HL-60/S4 treated with retinoic acid at 250 ng/mL for 4 days and 3 days (cell line): Measurements from ENCODE around the gene RBM33.

Experiments
- in situ Hi-C: fragments of 300-500 bp; cut with MboI; formaldehyde crosslinking; loops from 2 replicates; pipeline ENCODE4 v1.7.0; 2022; ENCODE audit warnings: low sequenced_read_pairs

The RBM33 gene

GRCh38 chr7:155744971-155745683, 100.7 kb downstream of the RBM33 start:
- in situ Hi-C loops, result no loop called here

GRCh38 chr7:155745737-155746136, 101.3 kb downstream of the RBM33 start:
- in situ Hi-C loops, result no loop called here

- in situ Hi-C loops, result no loop called here
Observed at GRCh38 chr7:155746188-155746587, 101.7 kb downstream of the RBM33 start.

GRCh38 chr7:155747209-155747608, 102.7 kb downstream of the RBM33 start:
- in situ Hi-C loops, result no loop called here

GRCh38 chr7:155749578-155749977, 105.1 kb downstream of the RBM33 start:
- in situ Hi-C loops, result no loop called here

GRCh38 chr7:155750255-155751125, 106.0 kb downstream of the RBM33 start:
- in situ Hi-C loops, result loop anchor here (25.0 kb wide), 2 partner anchors 363 to 563 kb away; no protein-coding TSS in a partner anchor

GRCh38 chr7:155751409-155751808, 106.9 kb downstream of the RBM33 start:
- in situ Hi-C loops, result loop anchor here (25.0 kb wide), 2 partner anchors 364 to 564 kb away; no protein-coding TSS in a partner anchor

- in situ Hi-C loops, result loop anchor here (25.0 kb wide), 2 partner anchors 366 to 566 kb away; no protein-coding TSS in a partner anchor
Observed at GRCh38 chr7:155752756-155753445, 108.4 kb downstream of the RBM33 start.

- in situ Hi-C loops, result loop anchor here (25.0 kb wide), 2 partner anchors 366 to 566 kb away; no protein-coding TSS in a partner anchor
Observed at GRCh38 chr7:155753446-155753965, 109.0 kb downstream of the RBM33 start.

GRCh38 chr7:155754165-155754564, 109.7 kb downstream of the RBM33 start:
- in situ Hi-C loops, result loop anchor here (25.0 kb wide), 2 partner anchors 367 to 567 kb away; no protein-coding TSS in a partner anchor

- in situ Hi-C loops, result loop anchor here (25.0 kb wide), 2 partner anchors 368 to 568 kb away; no protein-coding TSS in a partner anchor
Observed at GRCh38 chr7:155755026-155755425, 110.6 kb downstream of the RBM33 start.

- in situ Hi-C loops, result loop anchor here (25.0 kb wide), 2 partner anchors 369 to 569 kb away; no protein-coding TSS in a partner anchor
Observed at GRCh38 chr7:155756322-155756721, 111.9 kb downstream of the RBM33 start.

GRCh38 chr7:155758348-155758747, 113.9 kb downstream of the RBM33 start:
- in situ Hi-C loops, result loop anchor here (25.0 kb wide), 2 partner anchors 371 to 571 kb away; no protein-coding TSS in a partner anchor

- in situ Hi-C loops, result loop anchor here (25.0 kb wide), 2 partner anchors 373 to 573 kb away; no protein-coding TSS in a partner anchor
Observed at GRCh38 chr7:155759740-155760430, 115.4 kb downstream of the RBM33 start.

GRCh38 chr7:155761162-155761561, 116.7 kb downstream of the RBM33 start:
- in situ Hi-C loops, result loop anchor here (25.0 kb wide), 2 partner anchors 374 to 574 kb away; no protein-coding TSS in a partner anchor

GRCh38 chr7:155762036-155762435, 117.6 kb downstream of the RBM33 start:
- in situ Hi-C loops, result loop anchor here (25.0 kb wide), 2 partner anchors 375 to 575 kb away; no protein-coding TSS in a partner anchor

- in situ Hi-C loops, result loop anchor here (25.0 kb wide), 2 partner anchors 375 to 575 kb away; no protein-coding TSS in a partner anchor
Observed at GRCh38 chr7:155762655-155763054, 118.2 kb downstream of the RBM33 start.

- in situ Hi-C loops, result loop anchor here (25.0 kb wide), 2 partner anchors 376 to 576 kb away; no protein-coding TSS in a partner anchor
Observed at GRCh38 chr7:155763122-155763521, 118.7 kb downstream of the RBM33 start.

- in situ Hi-C loops, result loop anchor here (25.0 kb wide), 2 partner anchors 377 to 577 kb away; no protein-coding TSS in a partner anchor
Observed at GRCh38 chr7:155763691-155764437, 119.4 kb downstream of the RBM33 start.
